ENCODE data around the gene IGFALS. TPM values are rescaled to one million over a fixed set of nuclear protein-coding genes. Genes with fewer than 3 reads are reported as not detected.

Gene IGFALS
- total and polyA plus RNA-seq, 2 donors (not counting 3 experiments of a cell fraction or from before 2014, with no cell fraction given), result not detected

- FAIRE-seq, result no peak
- H3K36me3 ChIP-seq (ENCODE audit: control insufficient read depth in 2 of 2, extremely low read depth in 1 of 2, insufficient read depth in 2 of 2, low read length in 2 of 2), result peaks cover 4 to 44% of the 10 kb centered on the region in 2 experiments
These were observed 26.1 kb downstream of the IGFALS start for GRCh38 chr16:1767116-1767994.

More at GRCh38 chr16:1767116-1767994, 26.1 kb downstream of the IGFALS start:
- Histone ChIP-seq H3K4me3 (replicated peaks in 1 of 3; ENCODE audit: insufficient read depth in 1 of 3, low read depth in 1 of 3, low read length in 3 of 3) (no peak overlapping the region), H2AFZ (ENCODE audit: low read depth, low read length) (no peak overlapping the region), H3K4me1 (ENCODE audit: control insufficient read depth, extremely low read depth, insufficient read depth, low read length) (peaks cover 11% of the 10 kb centered on the region), H3K27me3 (ENCODE audit: control insufficient read depth in 2 of 2, insufficient read depth in 2 of 2, low read length in 2 of 2) (no peaks in the 10 kb centered on the region), H3K4me2 (ENCODE audit: insufficient read depth, low read length) (no peak overlapping the region), H3K79me2 (ENCODE audit: control insufficient read depth, insufficient read depth, low read length) (peaks cover 5% of the 10 kb centered on the region), H3K27ac (ENCODE audit: insufficient read depth, low read depth, low read length) (no peak overlapping the region), H4K20me1 (replicated peaks; ENCODE audit: control insufficient read depth, extremely low read depth, insufficient read depth, low read length) (no peaks in the 10 kb centered on the region), H3K9me3 (replicated peaks; ENCODE audit: control insufficient read depth, insufficient read depth, low read length) (no peaks in the 10 kb centered on the region), H3K9me1 (replicated peaks; ENCODE audit: control insufficient read depth, extremely low read depth, insufficient read depth, low read length) (no peaks in the 10 kb centered on the region), H3K9ac (replicated peaks; ENCODE audit: extremely low read depth, insufficient read depth, low read length) (no peak overlapping the region)
- TF ChIP-seq MAX (IDR thresholded peaks at IDR 0.05; ENCODE audit: insufficient read depth, insufficient read length) (no peak), MYC (IDR thresholded peaks at IDR 0.05; ENCODE audit: low read depth, low read length) (no peak), JUN (IDR thresholded peaks at IDR 0.05; ENCODE audit: borderline replicate concordance, insufficient read depth, insufficient read length, low read depth) (no peak), POLR2AphosphoS5 (IDR thresholded peaks at IDR 0.05; ENCODE audit: insufficient read depth, low read depth, low read length) (no peak), EZH2 (IDR thresholded peaks at IDR 0.05; ENCODE audit: borderline replicate concordance, low read depth, low read length, severe bottlenecking) (no peak), GATA2 (IDR thresholded peaks at IDR 0.05; ENCODE audit: insufficient read depth, insufficient read length, low read depth, low read length) (no peak), FOS (IDR thresholded peaks at IDR 0.05; ENCODE audit: borderline replicate concordance, insufficient read depth, low read length) (no peak), CTCF (IDR thresholded peaks at IDR 0.05; ENCODE audit: extremely low read depth in 1 of 2, insufficient read depth in 1 of 2, low read depth in 1 of 2, low read length in 2 of 2) (no peak), POLR2A (IDR thresholded peaks at IDR 0.05; ENCODE audit: low read depth, low read length) (no peak)
- intact Hi-C loops (cut with micrococcal nuclease), result no loop called here
- ChIA-PET POLR2A (no interaction called here), CTCF (no interaction called here)
- BruUV-seq (replicated peaks), result no TSS peak
- no peak for DNase-seq (ENCODE audit: low read depth, low spot score)
- dilution Hi-C loops (cut with MboI; ENCODE audit: extremely low pct_ligation_motif_present, low sequenced_read_pairs), result no loop called here

All from endothelial cell of umbilical vein (primary cell).